ENCODE measurements around the gene DNASE1L2. TPM values are rescaled to one million over a fixed set of nuclear protein-coding genes. Genes with fewer than 3 reads are reported as not detected.
"Not testable (repeated sequence)": the region's sequence is repeated elsewhere in the genome, so short reads cannot be mapped to it uniquely, and the experiment has no call there.

The DNASE1L2 gene
- total and polyA plus RNA-seq, 2 of the 8 experiments (the other 6 are each of a cell fraction or from before 2014, with no cell fraction given) = 0.35 to 0.97 TPM

- TF ChIP-seq BRCA1 (IDR thresholded peaks at IDR 0.05; ENCODE audit: low read depth, low read length) = no peak
Observed at GRCh38 chr16:2260250-2260649, 24.0 kb downstream of the DNASE1L2 start (continued).

GRCh38 chr16:2263026-2263425 is 26.8 kb downstream of the DNASE1L2 start:
- H3K9ac ChIP-seq (replicated peaks in 1 of 4; ENCODE audit: extremely low read depth in 1 of 4, low read depth in 3 of 4, low read length in 3 of 4); H3K27ac ChIP-seq (ENCODE audit: low read depth, low read length); H2BK15ac ChIP-seq (ENCODE audit: low read length); H4K5ac ChIP-seq (ENCODE audit: insufficient read length, low read depth, low read length); H4K91ac ChIP-seq (replicated peaks; ENCODE audit: insufficient read length, low read length); FAIRE-seq; H3K18ac ChIP-seq (ENCODE audit: extremely low read depth, low read length); H3K4me3 ChIP-seq (ENCODE audit: extremely low read depth in 1 of 4, insufficient read depth in 2 of 4, low read depth in 3 of 4, low read length in 4 of 4); H3K23ac ChIP-seq (ENCODE audit: insufficient read length); H2BK12ac ChIP-seq (ENCODE audit: low read depth, low read length); H3K23me2 ChIP-seq (ENCODE audit: low read depth, low read length); H3K4me2 ChIP-seq (ENCODE audit: insufficient read depth in 1 of 2, low read depth in 2 of 2, low read length in 2 of 2); H2BK120ac ChIP-seq (replicated peaks; ENCODE audit: low read depth, low read length); H2BK20ac ChIP-seq (ENCODE audit: low read length); H3K9me3 ChIP-seq (ENCODE audit: insufficient read depth in 2 of 2, low read depth in 1 of 2, low read length in 1 of 2); H3K27me3 ChIP-seq (replicated peaks in 1 of 4; ENCODE audit: control insufficient read depth in 3 of 4, extremely low read depth in 1 of 4, insufficient read depth in 3 of 4, low read length in 3 of 4); H2AK5ac ChIP-seq (ENCODE audit: low read depth, low read length); H3K4ac ChIP-seq (replicated peaks; ENCODE audit: insufficient read length, low read depth, low read length); H3K79me1 ChIP-seq (ENCODE audit: low read depth, low read length); H3K14ac ChIP-seq (ENCODE audit: insufficient read length); H4K8ac ChIP-seq (ENCODE audit: extremely low read depth, insufficient read depth, low read length); H3K56ac ChIP-seq (replicated peaks; ENCODE audit: insufficient read length, low read depth, low read length); H2BK5ac ChIP-seq (ENCODE audit: low read depth, low read length); DNase-seq (ENCODE audit: low read depth in 1 of 2, low spot score in 2 of 2); H3K4me1 ChIP-seq (replicated peaks in 1 of 4; ENCODE audit: control insufficient read depth in 3 of 4, insufficient read depth in 4 of 4, low read length in 3 of 4); H2AFZ ChIP-seq (ENCODE audit: low read length): not testable (repeated sequence)
- POLR2A ChIA-PET (ENCODE audit: partially characterized antibody) = interaction anchor here (0.6 to 13.7 kb wide), 17 partner anchors 8 to 269 kb away, joined by 3 to 228 read pairs (median 3); partner anchors contain the start of genes BRICD5 and ECI1
- H3K36me3 ChIP-seq (ENCODE audit: control insufficient read depth in 2 of 4, insufficient read depth in 4 of 4, low read length in 3 of 4) = peaks cover 33 to 63% (median 47%) of the 10 kb centered on the region in 4 experiments
- 93% methylated on average over 14 of the region's 14 CpGs; no CpG with 5 or more reads in 1 of the 2 experiments for WGBS, 2 experiments (ENCODE audit: extremely low coverage in 1 of 2, insufficient coverage in 1 of 2, insufficient read length in 1 of 2, insufficient replicate concordance in 2 of 2, low coverage in 1 of 2, low lambda C conversion rate in 2 of 2, missing lambda C conversion rate in 1 of 2)
- H4K20me1 ChIP-seq (replicated peaks in 1 of 2; ENCODE audit: control insufficient read depth in 1 of 2, insufficient read depth in 2 of 2, low read length in 2 of 2) = peaks cover 24 to 36% of the 10 kb centered on the region in 2 experiments
- CTCF ChIA-PET (ENCODE audit: partially characterized antibody) = interaction anchor here (0.7 to 3.6 kb wide), 7 partner anchors 8 to 80 kb away, joined by 3 to 13 read pairs (median 4); partner anchors contain the start of gene ECI1
- H3K79me2 ChIP-seq (ENCODE audit: control insufficient read depth in 1 of 2, insufficient read depth in 2 of 2, low read length in 2 of 2) = peaks cover 48 to 77% of the 10 kb centered on the region in 2 experiments

Measured in H1 (cell line).